Measurements from ENCODE around the gene CTNND2.
A peak's percentile ranks its signal among the peaks of the same experiment; 100 is the strongest.

CTNND2 gene

GRCh38 chr5:10987925-10988504 lies 916.2 kb downstream of the CTNND2 start:
- peak; percentile 34 to 44 (median 34) for DNase-seq (ENCODE audit: low read depth in 3 of 3)

- DNase-seq (ENCODE audit: low read depth in 3 of 3): no peak
Observed at GRCh38 chr5:10987276-10987924, 916.8 kb downstream of the CTNND2 start.

- DNase-seq (ENCODE audit: low read depth in 3 of 3): no peak
Observed at GRCh38 chr5:10985721-10986110, 918.5 kb downstream of the CTNND2 start.

GRCh38 chr5:10985091-10985720 lies 919.0 kb downstream of the CTNND2 start:
- no peak for DNase-seq (ENCODE audit: low read depth in 3 of 3)

- no peak for DNase-seq (ENCODE audit: low read depth in 3 of 3)
Observed at GRCh38 chr5:10984021-10984715, 920.1 kb downstream of the CTNND2 start.

- no peak for DNase-seq (ENCODE audit: low read depth in 3 of 3)
Observed at GRCh38 chr5:10982626-10983025, 921.6 kb downstream of the CTNND2 start.

GRCh38 chr5:10981932-10982331 lies 922.3 kb downstream of the CTNND2 start:
- DNase-seq (ENCODE audit: low read depth in 3 of 3): no peak

GRCh38 chr5:10977011-10977410 lies 927.2 kb downstream of the CTNND2 start:
- DNase-seq (ENCODE audit: low read depth in 3 of 3): no peak

- DNase-seq (ENCODE audit: low read depth in 3 of 3): no peak
Observed at GRCh38 chr5:10975945-10976344, 928.3 kb downstream of the CTNND2 start.

GRCh38 chr5:10974850-10975249 lies 929.4 kb downstream of the CTNND2 start:
- no peak for DNase-seq (ENCODE audit: low read depth in 3 of 3)

GRCh38 chr5:10973316-10973715 lies 930.9 kb downstream of the CTNND2 start:
- no peak for DNase-seq (ENCODE audit: low read depth in 3 of 3)

GRCh38 chr5:10969684-10970180 lies 934.5 kb downstream of the CTNND2 start:
- DNase-seq (ENCODE audit: low read depth in 3 of 3): no peak

- no peak for DNase-seq (ENCODE audit: low read depth in 3 of 3)
Observed at GRCh38 chr5:10964806-10965205, 939.4 kb downstream of the CTNND2 start.

- no peak for DNase-seq (ENCODE audit: low read depth in 3 of 3)
Observed at GRCh38 chr5:10958728-10959127, 945.5 kb downstream of the CTNND2 start.

- DNase-seq (ENCODE audit: low read depth in 3 of 3): no peak
Observed at GRCh38 chr5:10949856-10950630, 954.2 kb downstream of the CTNND2 start.

- DNase-seq (ENCODE audit: low read depth in 3 of 3): no peak
Observed at GRCh38 chr5:10946050-10946449, 958.2 kb downstream of the CTNND2 start.

- DNase-seq (ENCODE audit: low read depth in 3 of 3): no peak
Observed at GRCh38 chr5:10941900-10942299, 962.3 kb downstream of the CTNND2 start.

GRCh38 chr5:10936081-10936855 lies 968.0 kb downstream of the CTNND2 start:
- DNase-seq (ENCODE audit: low read depth in 3 of 3): no peak

- DNase-seq (ENCODE audit: low read depth in 3 of 3): no peak
Observed at GRCh38 chr5:10935536-10935935, 968.7 kb downstream of the CTNND2 start.

- DNase-seq (ENCODE audit: low read depth in 3 of 3): no peak
Observed at GRCh38 chr5:10934783-10935355, 969.4 kb downstream of the CTNND2 start.

GRCh38 chr5:10933121-10933520 lies 971.1 kb downstream of the CTNND2 start:
- DNase-seq (ENCODE audit: low read depth in 3 of 3): no peak

All from stimulated activated CD4-positive, alpha-beta T cell treated with anti-CD3 and anti-CD28 coated beads, TNF-alpha, amount 100 ng/mL, for 4 hours (primary cell).